NT2/D1 (cell line): Measurements from ENCODE around the gene NXPE4.
"Not testable (repeated sequence)": the region's sequence is repeated elsewhere in the genome, so short reads cannot be mapped to it uniquely, and the experiment has no call there.

Experiments used
- DNase-seq: peaks from one replicate; pipeline ENCODE4 v3.0.0-alpha.2; 2011; ENCODE audit warnings: low read depth, low spot score
- H3K27me3 ChIP-seq: 2 replicates; pipeline ENCODE4 v1.6.0; 2011; ENCODE audit warnings: mild to moderate bottlenecking; ENCODE audit not compliant: insufficient read length, insufficient read depth
- H3K36me3 ChIP-seq: 2 replicates; pipeline ENCODE4 v1.6.1; 2011; ENCODE audit warnings: mild to moderate bottlenecking, low read length, mixed read lengths; ENCODE audit not compliant: insufficient read depth, insufficient read length
- H3K4me1 ChIP-seq: 2 replicates; pipeline ENCODE4 v1.5.1; 2011; ENCODE audit not compliant: insufficient read depth, insufficient read length
- H3K4me3 ChIP-seq: 2 replicates; pipeline ENCODE4 v1.5.1; 2011; ENCODE audit warnings: low read depth; ENCODE audit not compliant: insufficient read length
- H3K9ac ChIP-seq: 2 replicates; pipeline ENCODE4 v1.6.0; 2011; ENCODE audit warnings: low read depth; ENCODE audit not compliant: insufficient read length
- H3K9me3 ChIP-seq: 2 replicates; pipeline ENCODE4 v1.5.1; 2011; ENCODE audit warnings: mild to moderate bottlenecking, low read length; ENCODE audit not compliant: insufficient read depth
- SUZ12 ChIP-seq: IDR thresholded peaks from 2 replicates; pipeline ENCODE4 v1.6.1; 2011; ENCODE audit not compliant: insufficient read length, insufficient read depth; ENCODE audit errors: extremely low read depth
- YY1 ChIP-seq: IDR thresholded peaks from 2 replicates; pipeline ENCODE4 v1.6.1; 2011; ENCODE audit not compliant: insufficient read length, insufficient read depth
- ZNF274 ChIP-seq: IDR thresholded peaks from 2 replicates; pipeline ENCODE4 v1.6.1; 2011; ENCODE audit warnings: mild to moderate bottlenecking, low read depth, low read length

Gene NXPE4

DNA sequence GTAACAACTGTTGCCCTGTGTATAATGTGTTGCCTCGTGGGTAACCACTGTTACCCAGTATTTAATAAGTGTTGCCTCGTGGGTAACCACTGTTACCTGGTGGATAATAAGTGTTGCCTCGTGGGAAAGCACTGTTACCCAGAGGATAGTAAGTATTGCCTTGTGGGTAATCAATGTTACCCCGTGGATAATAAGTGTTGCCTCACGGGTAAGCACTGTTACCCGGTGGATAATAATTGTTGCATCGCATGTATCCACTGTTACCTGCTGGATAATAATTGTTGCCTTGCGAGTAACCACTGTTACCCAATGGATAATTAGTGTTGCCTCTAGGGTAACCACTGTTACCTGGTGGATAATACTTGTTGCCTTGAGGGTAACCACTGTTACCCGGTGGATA lies 17.1 kb upstream of the NXPE4 start:
- Histone ChIP-seq H3K4me1 (no peaks in the 10 kb centered on the region), H3K9me3 (peaks cover 90% of the 10 kb centered on the region), H3K4me3 (no peak overlapping the region), H3K36me3 (no peaks in the 10 kb centered on the region), H3K9ac (no peak overlapping the region), H3K27me3 (no peaks in the 10 kb centered on the region)
- no peak for DNase-seq
- TF ChIP-seq ZNF274 (no peak), YY1 (no peak), SUZ12 (no peak)

DNA sequence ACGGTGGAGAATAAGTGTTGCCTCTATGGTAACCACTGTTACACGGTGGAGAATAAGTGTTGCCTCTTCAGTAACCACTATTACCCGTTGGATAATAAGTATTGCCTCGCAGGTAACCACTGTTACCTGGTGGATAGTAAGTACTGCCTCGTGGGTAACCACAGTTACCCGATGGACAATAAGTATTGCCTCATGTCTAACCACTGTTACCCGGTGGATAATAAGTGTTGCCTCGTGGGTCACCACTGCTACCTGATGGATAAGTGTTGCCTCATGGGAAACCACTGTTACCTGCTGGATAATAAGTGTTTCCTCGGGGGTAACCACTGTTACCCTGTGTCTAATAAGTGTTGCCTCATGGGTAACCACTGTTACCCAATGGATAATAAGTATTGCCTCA lies 16.6 kb upstream of the NXPE4 start:
- H3K4me1 ChIP-seq, H3K36me3 ChIP-seq, H3K4me3 ChIP-seq, H3K27me3 ChIP-seq, DNase-seq, H3K9ac ChIP-seq: not testable (repeated sequence)
- peaks cover 90% of the 10 kb centered on the region for H3K9me3 ChIP-seq

DNA sequence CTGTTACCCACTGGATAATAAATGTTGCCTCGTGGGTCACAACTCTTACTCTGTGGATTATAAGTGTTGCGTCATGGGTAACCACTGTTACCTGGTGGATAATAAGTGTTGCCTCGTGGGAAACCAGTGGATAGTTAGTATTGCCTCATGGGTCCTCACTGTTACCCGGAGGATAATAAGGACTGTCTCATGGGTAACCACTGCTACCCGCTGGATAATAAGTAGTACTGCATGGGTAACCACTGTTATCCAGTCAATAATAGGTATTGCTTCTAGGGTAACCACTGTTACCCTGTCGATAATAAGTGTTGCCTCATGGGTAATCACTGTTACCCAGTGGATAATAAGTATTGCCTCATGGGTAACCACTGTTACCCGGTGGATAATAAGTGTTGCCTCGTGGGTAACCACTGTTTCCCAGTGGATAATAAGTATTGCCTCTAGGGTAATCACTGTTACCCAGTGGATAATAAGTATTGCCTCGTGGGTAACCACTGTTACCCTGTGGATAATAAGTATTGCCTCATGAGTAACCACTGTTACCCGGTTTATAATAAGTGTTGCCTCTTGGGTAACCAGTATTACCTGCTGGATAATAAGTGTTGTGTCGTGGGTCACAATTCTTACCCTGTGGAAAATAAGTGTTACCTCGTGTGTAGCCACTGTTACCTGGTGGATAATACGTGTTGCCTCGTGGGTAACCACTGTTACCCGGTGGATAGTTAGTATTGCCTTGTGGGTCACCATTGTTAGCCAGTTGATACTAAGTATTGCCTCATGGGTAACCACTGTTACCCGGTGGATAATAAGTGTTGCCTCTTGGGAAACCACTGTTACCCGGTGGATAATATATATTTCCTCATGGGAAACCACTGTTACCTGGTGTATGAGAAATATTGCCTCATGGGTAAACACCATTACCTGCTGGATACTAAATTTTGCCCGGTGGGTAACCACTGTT lies 15.7 kb upstream of the NXPE4 start:
- H3K9ac ChIP-seq: no peak overlapping the region
- no peak for TF ChIP-seq SUZ12
- no peak for TF ChIP-seq ZNF274
- no peak for TF ChIP-seq YY1
- H3K4me1 ChIP-seq: no peaks in the 10 kb centered on the region
- H3K4me3 ChIP-seq: no peak overlapping the region
- no peak for DNase-seq
- peaks cover 90% of the 10 kb centered on the region for H3K9me3 ChIP-seq
- H3K36me3 ChIP-seq: no peaks in the 10 kb centered on the region
- no peaks in the 10 kb centered on the region for H3K27me3 ChIP-seq

DNA sequence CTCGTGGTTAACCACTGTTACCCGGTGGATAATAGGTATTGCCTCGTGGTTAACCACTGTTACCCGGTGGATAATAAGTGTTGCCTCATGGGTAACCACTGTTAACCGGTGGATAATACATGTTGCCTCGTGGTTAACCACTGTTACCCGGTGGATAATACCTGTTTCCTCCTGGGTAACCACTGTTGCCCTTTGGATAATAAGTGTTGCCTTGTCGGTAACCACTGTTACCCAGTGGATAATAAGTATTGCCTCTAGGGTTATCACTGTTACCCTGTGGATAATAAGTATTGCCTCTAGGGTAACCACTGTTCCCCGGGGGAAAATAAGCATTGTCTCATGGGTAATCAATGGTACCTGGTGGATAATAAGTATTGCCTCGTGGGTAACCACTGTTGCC lies 15.0 kb upstream of the NXPE4 start:
- no peaks in the 10 kb centered on the region for H3K36me3 ChIP-seq
- no peak overlapping the region for H3K4me3 ChIP-seq
- no peak for DNase-seq
- TF ChIP-seq ZNF274 (no peak), SUZ12 (no peak), YY1 (no peak)
- peaks cover 89% of the 10 kb centered on the region for H3K9me3 ChIP-seq
- H3K27me3 ChIP-seq: no peaks in the 10 kb centered on the region
- H3K9ac ChIP-seq: no peak overlapping the region
- H3K4me1 ChIP-seq: no peaks in the 10 kb centered on the region

DNA sequence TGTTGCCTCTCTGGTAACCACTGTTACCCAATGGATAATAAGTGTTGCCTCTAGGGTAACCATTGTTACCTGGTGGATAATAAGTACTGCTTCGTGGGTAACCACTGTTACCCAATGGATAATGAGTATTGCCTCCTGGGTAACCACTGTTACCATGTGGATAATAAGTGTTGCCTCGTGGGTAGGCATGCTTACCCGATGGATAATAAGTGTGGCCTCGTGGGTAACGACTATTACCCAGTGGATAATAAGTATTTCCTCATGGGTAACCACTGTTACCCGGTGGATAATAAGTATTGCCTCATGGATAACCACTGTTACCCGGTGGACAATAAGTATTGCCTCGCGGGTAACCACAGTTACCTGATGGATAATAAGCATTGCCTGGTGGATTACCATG lies 13.8 kb upstream of the NXPE4 start:
- no peak for DNase-seq
- H3K4me3 ChIP-seq: no peak overlapping the region
- no peak overlapping the region for H3K9ac ChIP-seq
- peaks cover 84% of the 10 kb centered on the region for H3K9me3 ChIP-seq
- H3K4me1 ChIP-seq: no peaks in the 10 kb centered on the region
- H3K27me3 ChIP-seq: no peaks in the 10 kb centered on the region
- TF ChIP-seq YY1 (no peak), ZNF274 (no peak), SUZ12 (no peak)
- H3K36me3 ChIP-seq: no peaks in the 10 kb centered on the region

DNA sequence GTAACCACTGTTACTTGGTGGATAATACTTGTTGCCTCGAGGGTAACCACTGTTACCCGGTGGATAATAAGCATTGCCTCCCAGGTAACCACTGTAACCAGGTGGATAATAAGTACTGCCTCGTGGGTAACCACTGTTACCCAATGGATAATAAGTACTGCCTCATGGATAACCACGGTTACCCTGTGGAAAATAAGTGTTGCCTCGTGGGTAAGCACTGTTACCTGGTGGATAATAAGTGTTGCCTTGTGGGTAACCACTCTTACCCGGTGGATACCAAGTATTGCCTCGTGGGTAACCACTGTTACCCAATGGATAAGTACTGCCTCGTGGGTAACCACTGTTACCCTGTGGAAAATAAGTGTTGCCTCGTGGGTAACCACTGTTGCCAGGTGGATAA lies 13.0 kb upstream of the NXPE4 start:
- not testable (repeated sequence) for H3K4me3 ChIP-seq, DNase-seq, H3K36me3 ChIP-seq, H3K4me1 ChIP-seq, H3K27me3 ChIP-seq, H3K9ac ChIP-seq
- peaks cover 80% of the 10 kb centered on the region for H3K9me3 ChIP-seq

DNA sequence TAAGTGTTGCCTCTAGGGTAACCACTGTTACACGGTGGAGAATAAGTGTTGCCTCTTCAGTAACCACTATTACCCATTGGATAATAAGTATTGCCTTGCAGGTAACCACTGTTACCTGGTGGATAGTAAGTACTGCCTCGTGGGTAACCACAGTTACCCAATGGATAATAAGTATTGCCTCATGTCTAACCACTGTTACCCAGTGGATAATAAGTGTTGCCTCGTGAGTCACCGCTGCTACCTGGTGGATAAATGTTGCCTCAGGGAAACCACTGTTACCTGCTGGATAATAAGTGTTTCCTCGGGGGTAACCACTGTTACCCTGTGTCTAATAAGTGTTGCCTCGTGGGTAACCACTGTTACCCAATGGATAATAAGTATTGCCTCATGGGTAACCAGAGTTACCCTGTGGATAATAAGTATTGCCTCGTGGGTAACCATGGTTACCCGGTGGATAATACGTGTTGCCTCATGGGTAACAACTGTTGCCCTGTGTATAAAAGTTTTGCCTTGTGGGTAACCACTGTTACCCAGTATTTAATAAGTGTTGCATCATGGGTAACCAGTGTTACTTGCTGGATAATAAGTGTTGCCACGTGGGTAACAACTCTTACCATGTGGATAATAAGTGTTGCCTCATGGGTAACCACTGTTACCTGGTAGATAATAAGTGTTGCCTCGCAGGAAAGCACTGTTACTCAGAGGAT lies 12.3 kb upstream of the NXPE4 start:
- peaks cover 80% of the 10 kb centered on the region for H3K9me3 ChIP-seq
- no peak for DNase-seq
- TF ChIP-seq SUZ12: no peak
- no peak for TF ChIP-seq ZNF274
- TF ChIP-seq YY1: no peak
- H3K9ac ChIP-seq: no peak overlapping the region
- H3K27me3 ChIP-seq: no peaks in the 10 kb centered on the region
- H3K36me3 ChIP-seq: no peaks in the 10 kb centered on the region
- H3K4me1 ChIP-seq: no peaks in the 10 kb centered on the region
- no peak overlapping the region for H3K4me3 ChIP-seq

DNA sequence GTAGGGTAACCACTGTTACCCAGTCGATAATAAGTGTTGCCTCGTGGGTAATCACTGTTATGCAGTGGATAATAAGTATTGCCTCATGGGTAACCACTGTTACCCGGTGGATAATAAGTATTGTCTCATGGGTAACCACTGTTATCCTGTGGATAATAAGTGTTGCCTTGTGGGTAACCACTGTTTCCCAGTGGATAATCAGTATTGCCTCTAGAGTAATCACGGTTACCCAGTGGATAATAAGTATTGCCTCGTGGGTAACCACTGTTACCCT lies 11.2 kb upstream of the NXPE4 start:
- H3K4me1 ChIP-seq, H3K9ac ChIP-seq, H3K36me3 ChIP-seq, H3K4me3 ChIP-seq, H3K27me3 ChIP-seq, DNase-seq: not testable (repeated sequence)
- H3K9me3 ChIP-seq: peaks cover 70% of the 10 kb centered on the region
